Prostate gland (tissue), 2 donors: Measurements from ENCODE around the gene IER3. TPM values are rescaled to one million over a fixed set of nuclear protein-coding genes. Genes with fewer than 3 reads are reported as not detected.

ENCODE experiments used
- DNase-seq: peaks from one replicate; pipeline ENCODE4 v3.0.0-alpha.2; 2019; ENCODE audit warnings: low spot score
- H3K27ac ChIP-seq, 2 donors: fragments of 200-600 bp; sonication (generic); 2 replicates each; pipeline ENCODE4 v1.5.1; 2017 to 2019
- H3K27me3 ChIP-seq: fragments of 200-600 bp; sonication (generic); replicated peaks from 2 replicates; pipeline ENCODE4 v1.5.1; 2019; ENCODE audit not compliant: insufficient read depth
- H3K36me3 ChIP-seq, 2 donors: fragments of 200-600 bp; sonication (generic); 1 replicate in 1 of 2; 2 replicates in 1 of 2; pipeline versions ENCODE4 v1.5.1 to v1.8.1; 2017 to 2019
- H3K4me1 ChIP-seq: fragments of 200-600 bp; sonication (generic); replicated peaks from 2 replicates; pipeline ENCODE4 v1.5.1; 2019
- H3K4me3 ChIP-seq, 2 donors: fragments of 200-600 bp; sonication (generic); 2 replicates each; pipeline ENCODE4 v1.5.1; 2017 to 2019
- H3K9me3 ChIP-seq: fragments of 200-600 bp; sonication (generic); 2 replicates; pipeline ENCODE4 v1.5.1; 2017
- CTCF ChIP-seq, 4 experiments: fragments of 200-600 bp in 2 of 4; fragments of 450-650 bp in 2 of 4; sonication (generic) in 2 of 4; IDR thresholded peaks; 1 replicate in 3 of 4; 2 replicates in 1 of 4; pipeline ENCODE4 v1.5.1; 2016 to 2019; ENCODE audit warnings: antibody characterized with exemption in 4 of 4, mild to moderate bottlenecking in 2 of 4, moderate library complexity in 2 of 4
- POLR2A ChIP-seq: fragments of 450-650 bp; IDR thresholded peaks from one replicate; pipeline ENCODE4 v1.6.1; 2016; ENCODE audit warnings: antibody characterized with exemption, mild to moderate bottlenecking
- POLR2AphosphoS5 ChIP-seq: sonication (generic); formaldehyde crosslinking; IDR thresholded peaks from one replicate; pipeline ENCODE4 v1.6.1; 2017; ENCODE audit warnings: antibody characterized with exemption
- WGBS: methylation state at CpG from one replicate; pipeline ENCODE4 v1.1.5; 2018; 5-methylcytosine and 5-hydroxymethylcytosine counted together
- intact Hi-C: fragments of 100-400 bp; cut with DNase I; formaldehyde crosslinking; loops from one replicate; pipeline ENCODE4 v1.14.2; 2022
- total RNA-seq, 2 donors: library from RNA; depleted of rRNA; stranded (reverse); fragments of >200 nt; gene quantifications; one replicate each; pipeline ENCODE4 v1.1.0, GENCODE V29; 2016

Gene IER3
- total RNA-seq, 2 donors from 2014 or later = 13.9 to 26.4 TPM

- DNase-seq = no peak
- intact Hi-C loops = no loop called here
- Histone ChIP-seq H3K36me3 (no peaks in the 10 kb centered on the region), H3K9me3 (no peaks in the 10 kb centered on the region), H3K27ac (peak overlapping the region; percentile 23 to 39), H3K4me3 (no peak overlapping the region), H3K4me1 (no peaks in the 10 kb centered on the region), H3K27me3 (no peaks in the 10 kb centered on the region)
- WGBS = 55% methylated on average over 8 of the region's 8 CpGs
- no peak for TF ChIP-seq CTCF (IDR thresholded peaks at IDR 0.05)
- TF ChIP-seq POLR2AphosphoS5 = no peak
- no peak for TF ChIP-seq POLR2A
These were observed 4.6 kb upstream of the IER3 start for GRCh38 chr6:30748851-30749540.

DNA sequence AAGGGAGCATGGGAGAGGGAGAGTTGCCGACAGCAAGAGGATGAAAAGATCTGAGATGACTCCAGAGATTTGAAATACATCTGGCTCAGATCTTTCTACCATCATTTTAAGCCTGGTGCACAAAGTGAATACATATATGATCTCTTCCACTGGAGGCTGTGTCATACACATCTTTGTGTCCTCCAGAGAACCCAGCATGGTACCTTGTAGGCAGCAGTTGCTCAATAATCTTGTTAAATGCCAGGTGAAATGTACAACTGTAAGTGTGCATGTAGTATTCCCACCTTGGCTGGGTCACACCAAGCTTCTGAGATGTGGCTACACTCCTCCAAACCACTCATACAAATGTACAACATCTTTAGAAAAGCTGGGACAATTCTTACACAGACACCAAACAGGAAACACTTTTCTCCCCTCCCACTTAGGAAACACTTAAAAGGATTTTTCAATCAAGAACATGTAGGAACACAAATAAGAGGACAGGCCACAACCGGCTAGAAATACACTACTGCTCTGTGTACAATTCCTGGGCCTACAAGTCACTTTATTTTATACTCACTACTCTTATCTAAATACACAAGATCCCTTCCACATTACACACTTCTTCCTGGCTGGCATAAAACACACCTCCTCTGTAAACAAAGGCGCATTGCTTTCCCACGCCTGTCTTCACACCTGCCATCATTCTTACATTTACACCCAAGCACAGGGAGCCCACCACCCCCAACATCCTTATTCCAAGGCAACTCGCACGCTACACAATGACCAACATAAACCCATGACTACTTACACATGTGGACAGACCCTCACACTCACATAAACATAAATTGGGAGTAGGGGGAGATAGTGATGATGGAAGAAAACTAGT, 3.8 kb upstream of the IER3 start:
- 46% methylated on average over 6 of the region's 6 CpGs for WGBS
- DNase-seq = peak; percentile 49
- Histone ChIP-seq H3K9me3 (no peaks in the 10 kb centered on the region), H3K27me3 (no peaks in the 10 kb centered on the region), H3K36me3 (no peaks in the 10 kb centered on the region), H3K27ac (peak overlapping the region; percentile 23 to 39), H3K4me1 (no peaks in the 10 kb centered on the region), H3K4me3 (no peak overlapping the region)
- TF ChIP-seq POLR2AphosphoS5 (peak; percentile 68), CTCF (IDR thresholded peaks at IDR 0.05) (no peak), POLR2A (no peak)
- intact Hi-C loops = no loop called here

DNA sequence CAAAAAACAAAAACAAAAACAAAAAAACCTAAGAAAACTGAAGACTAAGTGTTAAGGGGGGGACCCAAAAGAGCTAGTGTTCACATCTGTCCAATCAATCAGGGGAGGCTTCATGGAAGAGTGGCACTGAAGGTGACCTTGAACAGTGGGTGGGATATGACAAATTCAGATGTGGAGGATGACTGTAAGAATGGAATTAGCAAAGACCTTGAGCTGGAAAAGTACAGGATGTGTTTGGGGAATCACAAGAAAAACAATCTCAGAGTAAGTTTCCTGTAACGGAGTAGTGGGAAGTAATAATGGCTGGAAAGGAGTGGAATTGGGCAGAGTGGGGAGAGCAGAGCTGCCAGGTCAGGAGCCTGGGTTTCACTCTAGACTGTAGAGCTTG, 2.9 kb upstream of the IER3 start:
- Histone ChIP-seq H3K4me3 (no peak overlapping the region), H3K27me3 (no peaks in the 10 kb centered on the region), H3K9me3 (no peaks in the 10 kb centered on the region), H3K4me1 (no peaks in the 10 kb centered on the region), H3K36me3 (no peaks in the 10 kb centered on the region), H3K27ac (no peak overlapping the region)
- no peak for DNase-seq
- intact Hi-C loops = no loop called here
- 88% methylated on average over 1 of the region's 1 CpG for WGBS
- TF ChIP-seq CTCF (IDR thresholded peaks at IDR 0.05) = no peak
- no peak for TF ChIP-seq POLR2A
- TF ChIP-seq POLR2AphosphoS5 = no peak

- Histone ChIP-seq H3K27ac (peak overlapping the region; percentile 95), H3K36me3 (no peaks in the 10 kb centered on the region), H3K27me3 (no peaks in the 10 kb centered on the region), H3K4me3 (peak overlapping the region; percentile 76 to 79), H3K9me3 (no peaks in the 10 kb centered on the region), H3K4me1 (no peaks in the 10 kb centered on the region)
- WGBS = 4% methylated on average over 55 of the region's 55 CpGs
- no peak for DNase-seq
- TF ChIP-seq POLR2A (no peak), POLR2AphosphoS5 (no peak), CTCF (IDR thresholded peaks at IDR 0.05) (no peak)
- intact Hi-C loops = loop anchor here (5.0 kb wide), 4 partner anchors 39 to 334 kb away; no protein-coding TSS in a partner anchor
These were observed 971 bp downstream of the IER3 start for GRCh38 chr6:30743099-30744053.
